Esophagus mucosa (tissue), 1 donor: Measurements from ENCODE around the gene SLC34A1. TPM values are rescaled to one million over a fixed set of nuclear protein-coding genes. Genes with fewer than 3 reads are reported as not detected.
"Not testable (repeated sequence)": the region's sequence is repeated elsewhere in the genome, so short reads cannot be mapped to it uniquely, and the experiment has no call there.

Experiments
- ATAC-seq: fragments of 200-7000 bp; cut with Tn5 transposase; one replicate; pipeline ENCODE4 v1.9.1; 2020
- total RNA-seq: library from RNA; stranded (reverse); gene quantifications from one replicate; pipeline ENCODE4 v1.2.4, GENCODE V29; 2023
- donor health status: DM: yes; HTN: yes; CAD: no.

Gene SLC34A1, protein sequence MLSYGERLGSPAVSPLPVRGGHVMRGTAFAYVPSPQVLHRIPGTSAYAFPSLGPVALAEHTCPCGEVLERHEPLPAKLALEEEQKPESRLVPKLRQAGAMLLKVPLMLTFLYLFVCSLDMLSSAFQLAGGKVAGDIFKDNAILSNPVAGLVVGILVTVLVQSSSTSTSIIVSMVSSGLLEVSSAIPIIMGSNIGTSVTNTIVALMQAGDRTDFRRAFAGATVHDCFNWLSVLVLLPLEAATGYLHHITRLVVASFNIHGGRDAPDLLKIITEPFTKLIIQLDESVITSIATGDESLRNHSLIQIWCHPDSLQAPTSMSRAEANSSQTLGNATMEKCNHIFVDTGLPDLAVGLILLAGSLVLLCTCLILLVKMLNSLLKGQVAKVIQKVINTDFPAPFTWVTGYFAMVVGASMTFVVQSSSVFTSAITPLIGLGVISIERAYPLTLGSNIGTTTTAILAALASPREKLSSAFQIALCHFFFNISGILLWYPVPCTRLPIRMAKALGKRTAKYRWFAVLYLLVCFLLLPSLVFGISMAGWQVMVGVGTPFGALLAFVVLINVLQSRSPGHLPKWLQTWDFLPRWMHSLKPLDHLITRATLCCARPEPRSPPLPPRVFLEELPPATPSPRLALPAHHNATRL
- 0.60 TPM for total RNA-seq

- ATAC-seq = no peak
These were observed at the start of gene SLC34A1 for GRCh38 chr5:177384134-177384533. Gene SLC34A1, plus strand, starts transcription at chr5:177384434. Its CDS starts 1,308 bp downstream, at chr5:177385742.

- ATAC-seq = no peak
These were observed 49.2 kb upstream of the SLC34A1 start for GRCh38 chr5:177334781-177335700.

GRCh38 chr5:177335701-177336065, 48.6 kb upstream of the SLC34A1 start:
- ATAC-seq = no peak

GRCh38 chr5:177336112-177336511, 48.1 kb upstream of the SLC34A1 start:
- ATAC-seq = peak; percentile 26

DNA sequence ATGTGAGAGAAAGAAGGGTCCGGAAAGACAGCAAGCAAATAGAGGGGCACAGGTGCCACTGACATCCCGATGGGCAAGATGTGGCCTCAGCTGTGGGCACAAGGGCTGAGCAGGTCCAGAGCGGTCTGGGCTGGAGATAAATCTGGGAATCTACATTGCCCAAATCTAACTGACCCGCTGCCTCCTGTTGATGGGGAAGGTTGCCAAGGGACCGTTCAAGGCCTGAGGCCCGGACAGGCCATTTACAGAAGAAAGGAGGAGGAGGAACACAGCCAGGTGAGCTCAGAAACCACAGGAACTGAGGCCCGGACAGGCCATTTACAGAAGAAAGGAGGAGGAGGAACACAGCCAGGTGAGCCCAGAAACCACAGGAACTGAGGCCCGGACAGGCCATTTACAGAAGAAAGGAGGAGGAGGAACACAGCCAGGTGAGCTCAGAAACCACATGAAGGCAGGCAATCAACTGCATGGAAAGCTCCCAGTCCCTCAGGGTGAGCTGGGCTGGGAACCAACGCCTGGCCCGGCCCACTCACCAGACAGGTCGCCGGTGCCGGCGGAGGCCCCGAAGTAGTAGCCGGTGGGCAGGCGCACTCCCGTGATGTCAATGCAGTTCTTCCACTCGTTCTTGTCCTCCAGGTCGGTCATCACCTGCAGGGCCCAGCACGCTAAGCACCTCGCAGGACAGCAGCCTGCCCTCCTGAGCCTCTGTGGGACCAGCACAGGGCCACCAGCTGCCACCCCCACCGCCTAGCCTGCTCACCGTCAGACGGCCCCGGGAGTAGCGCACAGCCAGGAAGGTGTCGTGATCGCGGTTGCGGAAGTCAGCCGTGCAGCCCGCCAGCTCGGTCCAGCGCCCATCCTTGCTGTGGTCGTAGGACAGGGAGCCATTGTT, 47.4 kb upstream of the SLC34A1 start:
- ATAC-seq = no peak

DNA sequence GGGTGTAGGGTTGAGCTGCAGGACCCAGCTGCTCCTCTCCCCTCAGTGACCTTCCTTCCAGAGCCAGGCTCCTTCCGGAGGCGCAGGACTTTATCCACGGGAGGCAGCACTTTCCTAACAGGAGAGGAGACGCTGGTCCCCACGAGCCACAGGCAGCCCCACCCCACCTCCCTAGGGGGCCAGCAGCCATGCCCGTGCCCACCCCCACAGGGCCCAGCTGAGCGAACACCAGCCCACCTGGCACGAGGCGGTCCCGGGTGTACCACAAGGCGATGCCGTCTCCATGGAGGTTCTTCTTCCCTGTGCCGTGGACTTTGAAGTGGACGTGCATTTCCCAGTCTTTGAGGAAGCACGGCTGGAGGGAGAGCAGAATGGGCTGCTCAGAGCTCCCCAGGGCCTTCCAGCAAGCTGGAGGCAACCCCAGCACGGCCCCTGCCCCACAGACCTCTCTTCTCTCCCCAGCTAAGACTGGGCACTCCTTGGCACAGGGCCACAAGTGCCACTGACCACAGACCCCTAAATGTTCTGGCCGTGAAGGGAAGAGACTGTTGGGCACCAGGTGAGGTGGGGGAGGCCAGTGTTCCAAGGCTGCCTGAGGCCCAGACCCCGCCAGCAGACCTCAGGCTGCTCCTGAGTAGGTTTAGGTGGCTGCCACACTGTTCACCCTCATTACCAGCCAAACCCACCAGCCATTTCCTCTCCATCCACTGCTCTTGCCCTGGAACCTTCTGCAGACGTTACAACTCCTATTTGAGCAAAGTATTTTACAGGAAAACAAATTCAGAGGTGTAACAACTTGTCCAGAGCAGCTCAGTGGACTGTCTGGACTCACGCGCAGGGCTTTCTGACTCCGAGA, 45.8 kb upstream of the SLC34A1 start:
- ATAC-seq = no peak

DNA sequence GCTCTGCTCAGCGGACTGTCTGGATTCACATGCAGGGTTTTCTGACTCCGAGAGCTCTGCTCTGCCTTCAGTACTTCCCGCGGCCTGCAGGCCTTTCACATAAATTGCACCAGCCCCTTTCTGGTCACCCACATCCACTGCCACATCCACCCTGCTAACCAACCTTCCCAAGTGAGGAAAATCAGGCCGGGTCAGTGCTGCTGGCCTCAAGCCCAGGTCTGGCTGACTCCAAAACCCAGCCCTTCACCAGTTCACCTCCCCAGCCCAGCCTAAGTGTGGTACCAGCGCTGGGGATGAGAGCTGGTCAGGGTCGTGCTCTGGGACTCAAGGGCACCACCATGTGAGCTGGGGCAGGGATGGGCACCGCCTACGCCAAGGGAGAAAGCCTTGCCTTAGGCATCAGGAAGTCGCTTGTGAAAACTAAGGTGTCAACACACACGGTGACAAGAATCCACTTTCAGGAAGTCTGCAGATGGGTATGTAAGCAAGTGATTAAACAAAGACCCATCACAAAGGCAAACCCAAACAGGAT, 45.1 kb upstream of the SLC34A1 start:
- ATAC-seq = peak; percentile 75

DNA sequence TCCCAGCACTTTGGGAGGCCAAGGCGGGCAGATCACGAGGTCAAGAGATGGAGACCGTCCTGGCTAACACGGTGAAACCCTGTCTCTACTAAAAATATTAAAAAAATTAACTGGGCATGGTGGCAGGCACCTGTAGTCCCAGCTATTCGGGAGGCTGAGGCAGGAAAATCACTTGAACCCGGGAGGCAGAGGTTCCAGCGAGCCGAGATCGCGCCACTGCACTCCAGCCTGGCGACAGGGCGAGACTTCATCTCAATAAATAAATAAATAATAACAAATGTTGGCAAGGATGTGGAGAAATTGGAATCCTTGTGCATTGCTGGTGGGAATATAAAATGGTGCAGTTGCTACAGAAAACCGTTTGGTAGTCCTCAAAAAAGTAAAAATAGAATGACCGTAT, 41.2 kb upstream of the SLC34A1 start:
- not testable (repeated sequence) for ATAC-seq

- no peak for ATAC-seq
These were observed 40.5 kb upstream of the SLC34A1 start for GRCh38 chr5:177343777-177344176.

DNA sequence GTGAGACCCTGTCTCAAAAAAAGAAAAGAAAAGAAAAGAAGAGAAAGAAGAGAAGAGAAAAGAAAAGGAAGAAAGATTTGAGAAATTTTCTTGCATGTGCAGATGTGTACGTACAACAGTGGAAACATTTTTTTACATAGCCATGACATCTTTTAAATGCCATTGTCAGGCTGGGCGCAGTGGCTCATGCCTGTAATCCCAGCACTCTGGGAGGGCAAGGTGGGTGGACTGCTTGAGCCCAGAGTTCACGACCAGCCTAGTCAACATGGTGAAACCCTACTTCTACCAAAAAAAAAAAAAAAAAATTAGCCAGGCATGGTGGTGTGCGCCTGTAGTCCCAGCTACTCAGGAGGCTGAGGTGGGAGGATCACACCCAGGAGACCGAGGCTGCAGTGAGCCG, 39.3 kb upstream of the SLC34A1 start:
- no peak for ATAC-seq

GRCh38 chr5:177346820-177347219, 37.4 kb upstream of the SLC34A1 start:
- ATAC-seq = no peak

DNA sequence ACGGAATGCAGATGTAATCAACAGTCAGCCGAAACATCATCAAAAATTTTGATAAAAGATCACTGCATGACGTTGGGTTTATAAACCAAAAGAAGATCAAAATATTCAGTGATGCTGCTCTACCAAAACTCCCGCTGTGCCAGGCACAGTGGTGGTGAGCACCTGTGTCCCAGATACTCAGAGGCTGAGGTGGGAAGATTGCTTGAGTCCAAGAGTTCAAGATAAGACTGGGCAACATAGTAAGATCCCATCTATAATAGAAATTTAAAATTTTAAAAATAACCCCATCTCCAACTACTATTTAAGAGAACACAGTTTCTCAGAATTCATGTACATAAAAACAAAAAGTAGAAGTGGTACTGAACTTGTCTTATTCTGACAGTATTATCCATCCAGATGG, 36.5 kb upstream of the SLC34A1 start:
- ATAC-seq = no peak

GRCh38 chr5:177349362-177349647, 34.9 kb upstream of the SLC34A1 start:
- no peak for ATAC-seq

- no peak for ATAC-seq
These were observed 34.5 kb upstream of the SLC34A1 start for GRCh38 chr5:177349762-177350161.

DNA sequence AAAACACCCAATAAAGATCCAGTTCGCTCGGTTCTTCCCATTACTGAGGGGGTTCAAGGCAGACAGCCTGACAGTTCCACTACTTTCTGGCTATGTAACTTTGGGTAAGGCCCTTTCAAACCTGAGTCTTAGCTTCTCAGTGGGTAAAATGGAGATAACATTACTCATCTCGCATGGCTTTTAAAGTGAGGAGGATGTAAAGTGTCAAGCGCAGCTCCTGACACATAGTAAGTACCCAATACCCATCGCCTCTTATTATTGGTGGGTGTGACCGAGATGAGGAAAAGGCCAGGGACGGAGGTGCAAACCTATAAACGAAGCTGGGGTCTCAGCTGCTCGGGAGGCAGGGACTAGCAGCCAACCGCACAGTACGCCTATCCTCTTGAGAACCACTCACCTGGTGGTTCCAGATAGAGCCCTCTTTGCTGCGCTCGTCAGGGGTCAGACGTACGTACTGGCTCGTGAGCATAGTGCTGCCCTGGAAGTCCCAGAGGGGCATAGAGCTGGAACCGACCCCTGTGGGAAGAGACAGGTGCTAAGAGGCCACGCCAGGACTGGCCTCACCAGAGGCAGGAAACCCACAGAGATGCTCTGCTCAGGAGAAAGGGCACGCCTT, 33.4 kb upstream of the SLC34A1 start:
- ATAC-seq = peak; percentile 14

- peak; percentile 92 for ATAC-seq
These were observed 32.6 kb upstream of the SLC34A1 start, which contains the start of gene LMAN2 for GRCh38 chr5:177351392-177352329. Gene LMAN2, minus strand, starts transcription at chr5:177351668. Its CDS starts 21 bp downstream, at chr5:177351647.

GRCh38 chr5:177353093-177353492, 31.1 kb upstream of the SLC34A1 start:
- no peak for ATAC-seq

DNA sequence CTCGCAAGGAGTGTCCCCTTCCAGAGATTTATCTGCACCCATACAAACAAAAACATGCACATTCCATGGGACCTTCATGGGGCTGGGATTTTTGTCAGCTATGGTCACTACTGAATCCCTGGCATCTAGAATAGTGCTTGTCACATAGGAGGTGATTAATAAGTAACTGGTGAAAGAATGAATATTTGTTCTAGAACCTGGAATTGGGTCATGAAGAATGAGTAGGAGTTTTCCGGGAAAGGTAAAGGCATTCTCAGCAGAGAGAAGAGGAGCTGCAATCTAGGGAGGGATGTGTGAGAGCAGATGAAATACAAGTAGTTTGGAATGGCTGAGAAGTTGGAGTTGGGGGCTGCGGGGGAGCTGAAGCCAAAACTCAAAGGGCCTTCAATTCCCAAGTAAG, 30.0 kb upstream of the SLC34A1 start:
- no peak for ATAC-seq

GRCh38 chr5:177354711-177355110, 29.5 kb upstream of the SLC34A1 start:
- no peak for ATAC-seq
